Measurements from ENCODE around the gene WWOX.

DNA sequence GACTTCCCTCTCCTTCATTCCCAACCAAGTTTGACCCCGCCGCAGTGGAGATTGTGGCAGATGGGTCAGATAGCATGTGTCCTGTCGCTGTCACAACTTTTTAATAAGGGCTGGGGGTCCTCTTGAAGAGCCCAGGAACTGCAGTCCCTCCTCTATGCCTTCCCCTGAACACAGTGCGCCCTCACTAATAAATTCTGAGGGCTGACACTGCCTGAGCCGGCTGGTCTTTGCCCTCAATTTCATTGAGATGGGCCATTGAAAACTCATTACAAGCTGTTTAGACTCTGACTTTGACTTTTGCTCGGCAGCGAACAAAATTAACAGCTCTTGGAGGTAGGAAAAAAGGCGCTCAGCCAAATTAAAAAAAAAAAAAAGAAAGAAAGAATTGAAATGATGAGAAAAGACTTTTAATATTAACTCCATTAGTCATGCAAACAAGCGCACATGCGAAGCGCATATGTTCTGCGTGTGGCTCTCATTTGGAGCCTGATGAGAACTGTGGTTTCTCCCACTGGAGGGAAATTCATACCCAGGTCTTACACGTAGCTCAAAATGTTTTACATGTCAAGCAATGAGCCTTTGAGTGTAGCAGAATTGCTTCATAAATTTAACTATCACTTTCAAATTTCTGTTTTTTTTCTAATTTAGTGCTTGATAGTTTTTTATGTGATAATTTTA, 704.7 kb downstream of the WWOX start:
- TF ChIP-seq POLR2A (IDR thresholded peaks at IDR 0.05; ENCODE audit: low read depth, low read length) (no peak), EZH2 (IDR thresholded peaks at IDR 0.05; ENCODE audit: borderline replicate concordance, low read depth, low read length, severe bottlenecking) (no peak), GATA2 (IDR thresholded peaks at IDR 0.05; ENCODE audit: insufficient read depth, insufficient read length, low read depth, low read length) (no peak), POLR2AphosphoS5 (IDR thresholded peaks at IDR 0.05; ENCODE audit: insufficient read depth, low read depth, low read length) (no peak)
- TF ChIP-seq, protein P1, sequence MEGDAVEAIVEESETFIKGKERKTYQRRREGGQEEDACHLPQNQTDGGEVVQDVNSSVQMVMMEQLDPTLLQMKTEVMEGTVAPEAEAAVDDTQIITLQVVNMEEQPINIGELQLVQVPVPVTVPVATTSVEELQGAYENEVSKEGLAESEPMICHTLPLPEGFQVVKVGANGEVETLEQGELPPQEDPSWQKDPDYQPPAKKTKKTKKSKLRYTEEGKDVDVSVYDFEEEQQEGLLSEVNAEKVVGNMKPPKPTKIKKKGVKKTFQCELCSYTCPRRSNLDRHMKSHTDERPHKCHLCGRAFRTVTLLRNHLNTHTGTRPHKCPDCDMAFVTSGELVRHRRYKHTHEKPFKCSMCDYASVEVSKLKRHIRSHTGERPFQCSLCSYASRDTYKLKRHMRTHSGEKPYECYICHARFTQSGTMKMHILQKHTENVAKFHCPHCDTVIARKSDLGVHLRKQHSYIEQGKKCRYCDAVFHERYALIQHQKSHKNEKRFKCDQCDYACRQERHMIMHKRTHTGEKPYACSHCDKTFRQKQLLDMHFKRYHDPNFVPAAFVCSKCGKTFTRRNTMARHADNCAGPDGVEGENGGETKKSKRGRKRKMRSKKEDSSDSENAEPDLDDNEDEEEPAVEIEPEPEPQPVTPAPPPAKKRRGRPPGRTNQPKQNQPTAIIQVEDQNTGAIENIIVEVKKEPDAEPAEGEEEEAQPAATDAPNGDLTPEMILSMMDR (IDR thresholded peaks at IDR 0.05; ENCODE audit: extremely low read depth in 1 of 2, insufficient read depth in 1 of 2, low read depth in 1 of 2, low read length in 2 of 2) = no peak
- TF ChIP-seq, protein P2, sequence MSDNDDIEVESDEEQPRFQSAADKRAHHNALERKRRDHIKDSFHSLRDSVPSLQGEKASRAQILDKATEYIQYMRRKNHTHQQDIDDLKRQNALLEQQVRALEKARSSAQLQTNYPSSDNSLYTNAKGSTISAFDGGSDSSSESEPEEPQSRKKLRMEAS (IDR thresholded peaks at IDR 0.05; ENCODE audit: insufficient read depth, insufficient read length) = no peak
